Type B pancreatic cell (in vitro differentiated cells): ENCODE measurements around the gene NRAP. TPM values are rescaled to one million over a fixed set of nuclear protein-coding genes. Genes with fewer than 3 reads are reported as not detected.
A peak's percentile ranks its signal among the peaks of the same experiment; 100 is the strongest.

Experiments
- DNase-seq: peaks from one replicate; pipeline ENCODE4 v3.0.0; 2021; ENCODE audit warnings: mixed read lengths; ENCODE audit not compliant: unreplicated experiment; ENCODE audit errors: extremely low spot score
- H3K27ac Mint-ChIP-seq: 2 replicates; pipeline ENCODE4 v1.8.0; 2021; ENCODE audit warnings: mild to moderate bottlenecking, mixed read lengths
- H3K27me3 Mint-ChIP-seq: 2 replicates; pipeline ENCODE4 v1.8.0; 2021; ENCODE audit warnings: mixed read lengths
- H3K36me3 Mint-ChIP-seq: 2 replicates; pipeline ENCODE4 v1.8.0; 2021; ENCODE audit warnings: mixed read lengths
- H3K4me1 Mint-ChIP-seq: one replicate; pipeline ENCODE4 v1.8.0; 2021; ENCODE audit warnings: mixed read lengths; ENCODE audit not compliant: unreplicated experiment
- H3K4me3 Mint-ChIP-seq: 2 replicates; pipeline ENCODE4 v1.8.0; 2021; ENCODE audit warnings: mild to moderate bottlenecking, mixed read lengths
- H3K9me3 Mint-ChIP-seq: 2 replicates; pipeline ENCODE4 v1.8.0; 2021; ENCODE audit warnings: mixed read lengths
- CTCF ChIP-seq: fragments of 200-600 bp; sonication (generic); conservative IDR thresholded peaks from 2 replicates; pipeline ENCODE4 v1.5.0; 2021; ENCODE audit warnings: antibody characterized with exemption, mild to moderate bottlenecking
- total RNA-seq: library from RNA; stranded (reverse); gene quantifications from 2 replicates; pipeline ENCODE4 v1.2.1, GENCODE V29; 2021; ENCODE audit warnings: low replicate concordance

The NRAP gene
- total RNA-seq, 1 donor from 2014 or later = not detected

- Mint-ChIP-seq H3K4me1 (peaks cover 19% of the 10 kb centered on the region), H3K27ac (no peak overlapping the region), H3K9me3 (no peaks in the 10 kb centered on the region), H3K27me3 (peaks cover 30% of the 10 kb centered on the region), H3K4me3 (no peak overlapping the region), H3K36me3 (no peaks in the 10 kb centered on the region)
- no peak for DNase-seq
- no peak for TF ChIP-seq CTCF
Observed at GRCh38 chr10:113565364-113565763, 98.5 kb downstream of the NRAP start.

DNA sequence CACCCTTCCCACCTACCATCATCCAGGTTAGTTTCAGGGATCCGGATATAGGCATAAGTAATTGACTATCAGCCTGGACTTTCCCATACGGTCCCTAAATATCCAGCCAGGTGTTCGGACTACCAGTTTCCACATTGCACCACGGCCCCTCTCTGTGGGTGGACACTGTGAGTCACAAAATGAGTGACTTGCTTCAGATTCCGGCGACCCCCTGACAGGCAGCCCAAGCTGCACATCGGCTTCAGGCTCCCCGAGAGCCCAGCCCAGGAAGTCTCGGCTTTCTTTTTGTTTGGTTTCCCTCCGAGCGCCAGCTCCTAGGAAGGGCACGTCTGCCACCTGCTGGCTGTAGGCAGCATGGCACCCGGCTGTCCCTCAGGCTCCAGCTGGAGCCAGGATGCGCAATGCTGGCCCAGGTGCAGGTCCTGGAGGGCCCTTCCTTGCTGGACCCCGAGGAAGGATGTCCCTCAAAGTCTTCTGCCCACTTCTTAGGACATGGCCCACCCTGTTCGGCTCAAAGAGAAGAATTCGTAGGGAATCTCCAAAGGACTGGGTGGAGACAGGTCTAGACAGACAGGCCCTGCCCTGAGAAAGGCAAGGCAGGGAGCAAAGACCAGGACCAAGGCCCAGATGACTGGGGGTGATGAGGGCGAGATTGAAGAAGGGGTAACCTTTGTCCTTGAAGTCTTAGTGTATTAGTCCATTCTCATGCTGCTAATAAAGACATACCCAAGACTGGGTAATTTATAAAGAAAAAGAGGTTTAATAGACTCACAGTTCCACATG is 100.3 kb downstream of the NRAP start:
- H3K9me3 Mint-ChIP-seq = no peaks in the 10 kb centered on the region
- H3K36me3 Mint-ChIP-seq = no peaks in the 10 kb centered on the region
- peak overlapping the region; percentile 84 for H3K4me3 Mint-ChIP-seq
- peak overlapping the region; percentile 17 for H3K27ac Mint-ChIP-seq
- TF ChIP-seq CTCF = peak; percentile 98
- DNase-seq = peak; percentile 85
- H3K27me3 Mint-ChIP-seq = peaks cover 43% of the 10 kb centered on the region
- peaks cover 20% of the 10 kb centered on the region for H3K4me1 Mint-ChIP-seq

- H3K27ac Mint-ChIP-seq = no peak overlapping the region
- H3K9me3 Mint-ChIP-seq = no peaks in the 10 kb centered on the region
- H3K4me3 Mint-ChIP-seq = no peak overlapping the region
- H3K27me3 Mint-ChIP-seq = peaks cover 47% of the 10 kb centered on the region
- H3K4me1 Mint-ChIP-seq = peaks cover 28% of the 10 kb centered on the region
- no peaks in the 10 kb centered on the region for H3K36me3 Mint-ChIP-seq
- TF ChIP-seq CTCF = no peak
- no peak for DNase-seq
Observed at GRCh38 chr10:113562704-113563103, 101.1 kb downstream of the NRAP start.

- no peaks in the 10 kb centered on the region for H3K9me3 Mint-ChIP-seq
- peaks cover 54% of the 10 kb centered on the region for H3K27me3 Mint-ChIP-seq
- TF ChIP-seq CTCF = no peak
Observed at GRCh38 chr10:113562069-113562468, 101.8 kb downstream of the NRAP start.

DNA sequence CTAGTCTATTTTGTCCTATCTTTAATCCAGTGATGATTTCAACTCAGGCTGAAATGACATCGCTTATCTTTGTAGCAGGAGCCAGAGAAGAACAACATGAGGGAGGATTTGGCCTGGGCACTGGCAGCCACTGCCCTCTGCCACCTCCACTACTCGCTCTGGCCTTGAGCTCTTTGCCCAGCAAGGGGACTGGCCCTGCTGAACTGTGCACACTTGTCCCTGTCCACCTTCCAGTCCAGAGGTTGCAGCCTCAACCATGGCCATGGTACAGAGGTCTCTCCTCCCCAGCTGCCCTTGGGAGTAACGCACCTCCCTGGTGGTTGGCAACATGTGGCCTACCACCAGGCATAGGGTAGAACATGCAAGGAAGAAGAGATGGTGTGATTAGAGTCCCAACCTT is 102.6 kb downstream of the NRAP start:
- peaks cover 52% of the 10 kb centered on the region for H3K27me3 Mint-ChIP-seq
- H3K4me1 Mint-ChIP-seq = peaks cover 38% of the 10 kb centered on the region
- H3K36me3 Mint-ChIP-seq = no peaks in the 10 kb centered on the region
- no peak overlapping the region for H3K27ac Mint-ChIP-seq
- no peak overlapping the region for H3K4me3 Mint-ChIP-seq
- TF ChIP-seq CTCF = no peak
- no peak for DNase-seq
- no peaks in the 10 kb centered on the region for H3K9me3 Mint-ChIP-seq

More at GRCh38 chr10:113562069-113562468, 101.8 kb downstream of the NRAP start:
- Mint-ChIP-seq H3K27ac (no peak overlapping the region), H3K4me1 (peaks cover 35% of the 10 kb centered on the region), H3K36me3 (no peaks in the 10 kb centered on the region), H3K4me3 (no peak overlapping the region)
- DNase-seq = no peak
